HG02970 (cell line): ENCODE measurements around the gene CDKL2.

ENCODE experiments used
- ATAC-seq: cut with Tn5 transposase; IDR thresholded peaks from one replicate; pipeline ENCODE4 v1.9.1; 2021; ENCODE audit warnings: mild to moderate bottlenecking, moderate library complexity, moderate number of reproducible peaks; ENCODE audit not compliant: unreplicated experiment, low FRiP score

CDKL2 gene

DNA sequence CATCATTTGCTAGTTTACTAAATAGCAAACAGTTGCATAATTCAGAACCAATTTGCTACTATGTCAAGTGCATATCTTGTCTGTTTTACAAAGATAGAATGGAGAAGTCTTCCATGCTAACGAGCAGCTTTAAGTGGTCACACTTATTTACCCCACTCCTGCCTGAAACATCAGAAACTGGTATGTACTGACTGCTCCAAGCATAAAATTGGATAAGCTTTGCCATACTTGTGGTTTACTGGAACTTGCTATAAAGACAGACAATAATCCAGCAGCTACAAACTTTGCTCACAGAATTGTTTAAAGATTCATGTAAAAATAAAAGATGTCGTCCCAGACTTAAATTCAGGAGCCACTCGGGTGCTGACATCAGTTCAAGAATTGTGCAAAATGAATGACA lies 13.3 kb upstream of the CDKL2 start:
- no peak for ATAC-seq

DNA sequence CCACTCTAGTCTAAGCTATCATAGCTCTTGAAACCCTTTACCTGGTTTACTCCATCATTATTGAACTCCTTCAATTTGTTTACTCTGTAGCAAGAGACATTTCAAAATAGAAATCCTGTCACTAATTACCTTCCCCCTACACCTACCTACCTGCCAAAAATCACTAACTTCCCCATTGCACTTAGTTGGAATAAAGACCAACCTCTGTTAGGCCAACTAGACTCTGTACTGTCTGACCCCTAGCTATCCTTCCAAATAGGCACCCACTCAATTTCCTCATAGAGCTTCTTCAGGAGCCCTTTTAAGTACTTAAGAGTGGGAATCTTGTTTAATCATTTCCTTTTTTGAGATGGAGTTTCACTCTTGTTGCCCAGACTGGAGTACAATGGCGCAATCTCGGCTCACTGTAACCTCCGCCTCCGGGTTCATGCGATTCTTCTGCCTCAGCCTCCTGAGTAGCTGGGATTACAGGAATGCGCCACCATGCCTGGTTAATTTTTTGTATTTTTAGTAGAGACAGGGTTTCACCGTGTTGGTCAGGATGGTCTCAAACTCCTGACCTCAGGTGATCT lies 8.9 kb upstream of the CDKL2 start:
- ATAC-seq: no peak

DNA sequence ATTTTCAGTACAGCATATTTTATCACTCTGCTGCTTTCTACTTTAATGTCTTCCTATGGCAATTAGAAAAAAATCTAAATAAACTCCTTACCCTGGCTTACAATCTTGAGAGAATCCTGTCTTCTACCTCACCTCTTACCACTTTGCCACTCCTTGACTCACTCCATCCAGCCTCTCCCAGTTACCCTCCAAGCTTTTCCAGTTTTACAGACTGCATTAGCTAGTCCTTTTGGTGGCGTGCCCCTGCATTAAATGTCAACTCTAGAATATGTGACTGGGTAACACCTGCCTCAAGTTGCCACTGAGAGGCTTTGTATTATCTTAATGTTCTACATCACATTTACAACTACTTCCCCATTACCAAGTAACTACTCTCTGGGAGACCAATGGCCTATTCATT lies 7.5 kb upstream of the CDKL2 start:
- ATAC-seq: no peak

DNA sequence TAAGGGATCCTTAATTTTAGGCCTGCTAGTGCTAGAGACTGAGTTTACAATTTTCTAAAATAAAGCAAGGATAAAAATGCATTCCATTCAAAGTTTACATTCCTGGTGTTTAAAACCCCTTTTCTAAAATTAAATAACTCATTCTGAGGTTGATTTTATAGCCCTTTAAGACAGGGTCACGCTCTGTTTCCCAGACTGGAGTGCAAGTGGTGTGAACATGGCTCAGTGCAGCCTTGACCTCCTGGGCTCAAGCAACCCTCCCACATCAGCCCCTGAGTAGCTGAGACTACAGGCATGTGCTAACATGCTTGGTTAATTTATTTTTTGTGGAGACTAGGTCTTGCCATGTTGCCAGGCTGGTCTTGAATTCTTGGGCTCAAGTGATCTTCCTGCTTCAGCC lies 6.8 kb upstream of the CDKL2 start:
- ATAC-seq: no peak

DNA sequence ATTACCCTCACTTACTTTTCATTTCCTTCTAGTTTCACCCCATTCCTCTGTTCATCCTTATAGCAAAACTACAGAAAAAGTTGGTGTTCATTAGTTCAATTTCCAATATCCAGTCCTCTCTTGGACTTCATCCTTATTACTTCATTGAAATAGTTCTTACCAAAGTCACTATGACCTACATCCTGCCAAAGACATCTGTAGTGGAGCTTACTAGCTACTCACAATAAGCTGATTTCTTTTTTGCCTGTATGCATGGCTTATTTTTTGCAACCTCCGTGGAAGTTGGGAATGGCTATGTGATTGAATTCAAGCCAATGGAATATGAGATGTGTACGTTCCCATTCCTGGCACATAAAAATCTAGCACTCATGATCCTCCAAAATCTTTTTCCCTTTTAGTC lies 4.6 kb upstream of the CDKL2 start:
- no peak for ATAC-seq

DNA sequence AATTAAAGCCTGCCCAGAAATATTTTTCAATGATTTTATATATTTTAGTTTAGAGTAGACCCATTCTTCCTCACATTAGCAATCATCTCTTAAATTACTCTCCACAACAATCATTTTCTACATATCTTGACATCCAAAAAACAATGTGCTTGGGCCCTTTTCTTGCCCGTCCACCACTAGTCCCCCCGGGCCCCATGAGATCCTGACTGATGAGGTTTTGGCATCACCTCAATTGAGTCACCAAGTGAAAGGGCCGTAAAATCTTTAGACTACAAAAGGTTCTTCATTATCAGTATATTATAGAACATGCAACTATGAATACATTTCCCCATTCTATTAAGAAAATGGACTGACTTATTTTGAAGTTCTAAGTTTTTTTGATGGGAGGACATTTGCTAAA lies 4.0 kb upstream of the CDKL2 start:
- ATAC-seq: no peak

DNA sequence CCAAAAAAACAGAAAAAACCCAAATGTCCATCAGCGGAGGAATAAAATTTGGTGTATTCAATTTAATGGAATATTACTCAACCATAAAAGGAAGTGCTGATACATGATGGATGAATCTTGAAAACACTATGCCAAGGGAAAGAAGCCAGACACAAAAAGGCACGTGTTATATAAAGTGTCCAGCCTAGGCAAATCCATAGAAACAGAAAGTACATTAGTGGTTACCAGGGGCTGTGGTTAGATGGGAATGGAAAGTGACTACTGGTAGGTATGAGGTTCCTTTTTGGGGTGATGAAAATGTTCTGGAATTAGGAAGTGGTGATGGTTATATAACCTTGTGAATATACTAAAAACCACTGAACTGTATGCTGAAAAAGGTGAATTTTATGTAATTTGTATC lies 3.5 kb upstream of the CDKL2 start:
- ATAC-seq: no peak

DNA sequence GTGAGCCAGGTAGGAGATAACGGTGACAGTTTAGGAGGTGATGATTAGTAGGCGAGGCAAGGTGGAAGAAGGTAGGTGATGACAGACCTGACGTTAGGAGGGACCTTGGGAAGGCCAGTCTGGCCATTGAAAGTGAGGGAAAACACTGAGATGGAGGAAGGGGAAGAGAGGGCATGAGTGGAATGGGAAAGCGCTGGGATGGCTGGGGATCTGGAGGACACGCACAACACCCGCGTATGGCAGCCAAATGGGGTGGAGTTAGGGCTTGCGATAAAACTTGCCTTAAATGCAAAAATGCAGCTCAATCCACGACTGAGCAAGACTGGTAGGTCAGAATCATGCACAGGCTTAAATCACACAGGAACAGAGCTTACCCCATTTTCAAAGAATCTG lies 605 bp upstream of the CDKL2 start:
- ATAC-seq: no peak

DNA sequence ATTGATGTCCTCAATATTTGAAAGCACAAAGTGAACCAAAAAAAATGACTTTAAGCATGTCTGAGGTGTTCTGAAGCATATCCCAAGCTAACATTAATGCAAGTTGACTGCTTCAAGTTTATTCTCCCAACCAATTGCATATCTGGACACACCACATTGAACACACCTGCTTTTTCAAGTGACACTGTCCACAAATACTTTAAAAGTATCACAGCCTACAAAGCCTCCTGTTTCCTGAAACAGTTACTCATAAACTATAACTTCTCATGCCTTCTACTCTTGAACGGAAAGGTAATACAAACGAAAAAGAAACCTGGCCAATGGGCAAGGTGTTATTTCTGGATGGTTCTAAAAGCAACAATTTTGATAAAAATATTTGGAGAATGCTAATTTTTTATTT lies 1.1 kb downstream of the CDKL2 start:
- ATAC-seq: no peak

DNA sequence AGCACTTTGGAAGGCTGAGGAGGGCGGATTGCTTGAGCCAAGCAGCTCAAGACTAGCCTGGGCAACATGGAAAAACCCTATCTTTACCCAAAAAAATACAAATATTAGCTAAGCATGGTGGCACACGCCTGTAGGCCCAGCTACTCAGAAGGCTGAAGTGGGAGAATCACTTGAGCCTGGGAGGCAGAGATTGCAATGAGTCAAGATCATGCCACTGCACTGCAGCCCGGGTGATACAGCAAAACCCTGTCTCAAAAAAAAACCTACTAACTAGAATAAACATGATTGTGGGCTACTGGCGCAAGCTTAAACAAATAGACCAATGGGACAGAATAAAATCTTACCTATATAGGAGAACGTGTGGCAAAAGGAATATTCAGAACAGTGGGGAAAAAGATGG lies 7.3 kb downstream of the CDKL2 start:
- no peak for ATAC-seq

DNA sequence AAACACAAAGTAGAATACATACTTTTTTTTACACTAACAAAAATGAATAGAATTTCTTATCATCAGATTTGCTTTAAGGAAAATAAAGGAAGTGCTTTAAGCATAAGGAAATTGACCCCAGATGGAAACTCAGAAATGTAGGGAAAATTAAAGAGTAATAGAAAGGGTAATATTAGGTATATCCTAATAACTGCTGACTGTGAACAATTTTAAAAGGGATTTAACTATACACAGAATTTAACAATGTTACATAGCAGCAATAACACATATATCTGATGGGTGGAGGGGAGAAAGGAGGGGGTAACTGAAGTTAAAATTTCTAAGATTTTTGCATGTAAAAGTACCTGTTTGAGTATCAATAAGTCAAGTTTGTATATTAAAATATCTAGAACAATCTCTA lies 8.6 kb downstream of the CDKL2 start:
- no peak for ATAC-seq

DNA sequence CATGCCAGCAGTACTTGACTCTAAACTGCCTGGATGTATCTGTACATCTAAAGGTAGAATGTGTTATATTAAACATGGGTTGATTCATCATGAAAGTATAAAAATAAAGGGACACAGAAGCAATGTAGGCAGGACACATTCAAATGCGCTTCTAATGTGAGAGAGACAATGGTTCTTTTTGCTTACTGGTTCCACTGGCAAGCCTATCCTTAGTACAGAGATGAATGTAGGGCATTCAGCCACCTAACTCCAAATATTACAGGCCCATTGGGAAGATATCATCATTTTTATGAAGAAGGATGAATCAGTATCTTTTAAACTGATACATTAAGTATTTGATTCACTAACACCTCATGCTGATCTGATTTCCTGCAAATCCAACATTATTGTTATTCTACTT lies 18.0 kb downstream of the CDKL2 start:
- ATAC-seq: no peak

DNA sequence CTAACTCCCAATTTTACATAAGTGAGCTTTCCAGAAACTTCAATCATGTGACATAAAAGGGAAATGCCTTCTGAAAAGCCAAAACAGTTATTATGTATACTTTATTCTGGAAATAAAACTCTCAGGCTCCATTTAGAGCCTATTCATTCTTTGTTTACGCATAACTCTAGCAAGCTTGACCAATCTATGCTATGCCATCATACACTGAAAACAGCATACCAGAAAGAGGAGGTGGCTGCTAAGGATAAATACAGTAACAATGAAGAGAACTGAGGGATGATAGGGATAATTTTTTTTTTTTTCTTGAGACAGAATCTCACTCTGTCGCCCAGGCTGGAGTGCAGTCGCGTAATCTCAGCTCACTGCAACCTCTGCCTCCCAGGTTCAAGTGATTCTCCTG lies 24.4 kb downstream of the CDKL2 start:
- ATAC-seq: no peak

DNA sequence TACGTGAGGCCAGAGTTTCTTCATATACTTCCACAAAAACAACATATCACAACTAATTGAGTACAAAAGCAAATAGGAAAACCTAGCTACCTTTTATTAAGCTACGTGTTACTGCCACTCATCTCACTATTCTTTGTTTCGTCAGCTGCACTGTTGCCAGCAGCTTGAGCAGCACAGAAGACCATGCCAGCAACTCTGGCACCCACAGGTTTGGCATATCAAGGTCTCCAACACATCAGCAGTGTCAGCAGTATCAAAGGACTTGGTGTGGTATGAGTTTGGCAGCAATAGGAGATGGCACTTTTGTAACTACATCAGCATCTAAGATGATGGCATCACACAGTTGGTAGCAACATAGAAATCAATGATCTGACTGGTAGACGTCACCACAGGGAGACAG lies 30.7 kb downstream of the CDKL2 start:
- no peak for ATAC-seq

DNA sequence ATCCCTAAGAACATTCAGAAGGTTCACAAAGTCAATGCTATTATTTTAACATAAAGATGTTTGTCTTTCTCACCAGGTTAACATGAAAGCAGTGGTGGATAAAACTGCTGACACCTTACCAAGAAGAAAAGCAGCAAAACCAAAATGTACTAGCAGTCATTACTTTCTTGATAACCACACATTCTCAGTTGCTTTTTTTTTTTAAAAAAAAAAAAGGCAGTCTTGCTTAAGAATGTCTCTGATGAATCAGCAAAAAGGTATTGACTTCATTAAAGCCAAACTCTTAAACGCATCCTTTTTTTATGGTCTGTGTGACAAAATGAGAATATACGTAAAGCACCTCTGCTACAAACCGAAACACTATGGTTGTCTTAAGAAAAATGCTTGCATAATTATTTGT lies 31.9 kb downstream of the CDKL2 start:
- no peak for ATAC-seq

DNA sequence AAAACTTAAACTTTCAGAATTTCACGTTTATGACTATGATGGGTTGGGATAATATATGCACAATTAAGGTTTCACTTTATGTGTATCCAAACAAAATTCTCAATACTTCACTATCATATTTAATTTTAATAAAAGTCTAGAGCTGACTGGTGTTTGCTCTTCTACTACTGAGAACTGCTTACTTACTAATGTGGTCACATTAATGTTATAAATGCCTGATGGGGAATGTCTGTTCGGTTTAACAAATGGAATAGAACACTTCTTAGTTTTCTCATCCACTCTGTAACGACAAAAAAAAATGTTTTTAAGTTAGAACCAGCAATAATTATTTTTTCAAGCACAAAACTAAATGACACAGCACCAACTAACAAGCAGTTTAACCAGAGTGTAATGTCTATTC lies 34.3 kb downstream of the CDKL2 start:
- ATAC-seq: no peak

DNA sequence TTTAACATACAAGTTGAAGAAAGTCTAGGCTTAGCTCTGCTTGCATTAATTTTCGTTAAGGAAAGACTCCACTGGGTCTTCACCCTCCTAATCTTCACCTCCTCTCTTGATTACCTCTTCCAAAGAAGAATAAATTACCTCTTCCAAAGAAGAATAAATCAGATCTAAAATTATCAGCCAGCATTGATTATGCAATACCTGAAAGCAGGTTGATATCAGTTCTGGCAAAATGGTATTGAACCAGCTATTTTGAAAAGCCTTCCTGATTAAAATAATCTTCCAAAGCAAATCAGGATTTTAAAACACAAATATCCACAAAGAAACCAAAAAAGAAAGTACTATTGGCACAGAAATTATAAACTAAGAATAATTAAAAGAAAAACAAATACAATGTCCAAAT lies 36.9 kb downstream of the CDKL2 start:
- no peak for ATAC-seq

DNA sequence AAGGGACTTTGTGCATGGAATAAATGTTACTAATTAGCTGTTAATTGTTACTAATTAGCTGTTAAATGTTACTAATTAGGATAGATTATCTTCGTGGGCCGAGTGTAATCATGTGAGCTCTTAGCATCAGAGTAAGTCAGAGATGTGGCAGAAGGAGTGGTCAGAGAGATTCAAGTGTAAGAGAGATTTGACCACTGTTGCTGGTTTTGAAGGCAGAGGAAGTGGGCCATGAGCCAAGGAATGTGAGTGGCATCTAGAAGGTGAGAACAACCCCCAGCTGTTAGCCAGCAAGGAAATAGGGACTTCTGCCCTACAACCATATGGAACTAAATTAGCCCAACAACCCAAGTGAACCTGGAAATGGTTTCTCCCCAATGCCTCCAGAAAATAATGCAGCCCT lies 46.3 kb downstream of the CDKL2 start:
- no peak for ATAC-seq

DNA sequence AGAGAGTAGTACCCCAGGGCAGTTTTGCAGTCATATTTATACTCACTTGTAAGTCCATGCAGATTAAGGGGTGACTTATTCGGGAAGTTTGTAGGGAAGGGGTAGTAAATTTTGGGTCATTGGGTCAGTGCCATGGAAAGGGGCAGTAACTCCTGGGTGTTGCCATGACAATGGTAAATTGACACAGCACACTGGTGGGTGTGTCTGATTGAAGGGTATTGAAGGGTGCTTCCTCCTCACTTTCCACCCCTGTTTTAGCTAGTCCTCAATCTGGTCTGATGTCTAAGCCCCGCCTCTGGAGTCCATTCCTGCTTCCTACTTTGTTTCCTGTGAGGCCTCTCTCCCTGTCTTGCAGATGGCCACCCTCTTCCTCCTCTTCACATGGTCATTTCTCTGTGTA lies 62.6 kb downstream of the CDKL2 start:
- no peak for ATAC-seq

DNA sequence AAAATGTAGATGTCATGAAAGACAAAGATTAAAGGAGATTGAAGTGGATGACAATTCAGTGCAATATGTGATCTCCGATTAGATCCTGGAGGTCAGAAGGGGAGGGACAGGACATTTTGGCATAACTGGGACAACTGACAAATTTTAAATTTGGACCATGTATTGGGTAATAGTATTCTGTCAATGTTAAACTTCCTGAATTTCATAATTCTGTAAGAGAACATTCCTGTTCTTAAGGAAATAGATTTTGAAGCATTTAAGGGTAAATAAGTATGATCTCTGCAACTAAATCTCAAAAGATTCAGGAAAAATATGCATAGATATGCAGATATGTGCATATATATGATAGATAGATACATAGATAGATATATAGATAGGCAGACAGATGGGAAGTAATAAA lies 63.4 kb downstream of the CDKL2 start:
- no peak for ATAC-seq

DNA sequence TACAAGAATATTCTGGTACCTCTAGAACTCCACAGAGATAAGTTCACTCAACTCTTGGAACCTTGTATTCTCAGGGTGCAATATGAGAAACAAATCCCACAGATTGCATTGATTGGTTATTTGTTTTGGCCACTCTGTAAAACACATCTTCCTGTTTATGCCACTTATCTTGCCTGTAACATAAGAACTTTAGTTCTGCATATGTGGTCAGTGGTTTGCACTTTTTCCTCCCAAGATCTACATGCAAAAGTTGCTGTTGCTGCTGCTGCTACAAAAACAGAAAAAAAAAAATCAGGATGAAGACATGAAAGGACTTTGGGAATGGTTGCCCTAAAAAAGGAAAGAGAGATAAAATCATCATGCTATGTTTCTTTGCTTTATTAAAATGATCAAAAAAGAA lies 64.8 kb downstream of the CDKL2 start:
- no peak for ATAC-seq

DNA sequence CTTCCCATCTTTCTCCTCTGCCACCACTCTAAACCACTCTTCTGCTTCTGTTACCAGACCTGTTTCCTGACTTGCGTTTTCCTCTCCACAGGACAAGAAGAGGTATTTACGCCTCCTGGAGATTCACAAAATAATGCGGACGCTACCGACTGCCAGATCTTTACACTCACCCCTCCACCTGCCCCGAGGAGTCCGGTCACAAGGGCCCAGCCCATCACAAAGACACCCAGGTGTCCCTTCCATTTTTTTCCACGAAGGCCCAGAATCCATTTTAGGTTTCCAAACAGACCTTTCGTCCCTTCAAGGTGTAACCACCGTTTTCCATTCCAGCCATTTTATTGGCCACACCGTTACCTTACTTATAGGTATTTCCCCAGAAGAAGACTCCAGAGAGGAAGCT lies 66.3 kb downstream of the CDKL2 start:
- ATAC-seq: no peak

DNA sequence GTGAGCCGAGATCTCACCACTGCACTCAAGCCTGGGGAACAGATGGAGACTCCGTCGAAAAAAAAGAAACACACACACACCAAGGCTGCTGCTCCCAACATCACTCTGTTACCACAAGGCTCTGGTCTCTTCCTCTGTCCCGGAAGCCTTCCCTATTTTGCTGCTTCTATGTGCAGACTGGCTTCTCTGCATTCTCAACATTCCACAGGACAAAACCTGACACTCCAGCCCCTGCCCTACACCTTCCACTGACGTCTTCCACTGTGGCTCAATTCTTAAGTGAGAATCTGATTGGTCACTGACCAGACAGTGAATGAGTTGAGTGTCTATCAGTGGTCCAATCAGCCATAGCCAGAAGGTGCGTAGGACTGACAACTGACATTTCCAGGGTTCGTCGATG lies 68.5 kb downstream of the CDKL2 start:
- no peak for ATAC-seq
